ENCODE data around the gene GRID1.

The GRID1 gene

GRCh38 chr10:86165666-86166065, 200.9 kb downstream of the GRID1 start:
- no peaks in the 10 kb centered on the region for H3K36me3 Mint-ChIP-seq
- no peak overlapping the region for H3K27ac Mint-ChIP-seq
- H3K4me3 Mint-ChIP-seq, result no peak overlapping the region
- H3K4me1 Mint-ChIP-seq (ENCODE audit: low read depth), result no peaks in the 10 kb centered on the region
- no peaks in the 10 kb centered on the region for H3K9me3 Mint-ChIP-seq (ENCODE audit: low read depth)
- no peaks in the 10 kb centered on the region for H3K27me3 Mint-ChIP-seq

DNA sequence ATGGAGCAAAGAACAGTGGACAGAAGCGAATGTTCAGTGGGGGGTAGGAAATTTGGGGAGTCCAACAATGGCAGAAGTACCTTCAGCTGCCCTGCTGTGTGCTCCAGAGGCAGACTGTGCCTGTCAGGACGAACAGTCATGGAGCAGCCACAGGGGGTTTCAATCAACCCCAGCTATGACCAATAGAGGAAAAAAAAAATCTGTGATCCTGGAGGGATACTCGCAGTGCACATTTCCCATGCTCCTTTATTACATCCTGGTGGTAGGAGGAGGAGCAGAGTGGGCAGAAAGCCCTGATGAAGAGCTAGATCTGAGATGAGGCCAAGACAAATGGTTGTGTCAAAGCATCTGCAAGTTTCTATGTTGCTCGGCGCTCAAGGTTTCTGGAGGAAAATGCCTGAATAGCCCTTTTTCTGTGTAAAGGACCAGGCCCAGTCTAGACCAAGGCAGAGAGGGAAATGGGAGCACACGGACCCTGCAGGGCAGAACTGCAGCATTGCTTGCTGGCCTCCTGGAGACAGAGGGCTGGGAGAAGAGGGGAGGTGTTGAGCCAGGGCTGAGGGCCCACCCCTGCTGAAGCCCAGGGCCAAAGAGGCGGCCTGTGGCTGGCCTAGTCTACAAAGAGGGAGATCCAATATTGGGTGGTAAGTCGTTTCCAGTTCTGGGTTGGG, 201.5 kb downstream of the GRID1 start:
- Mint-ChIP-seq H3K27me3 (no peaks in the 10 kb centered on the region), H3K4me1 (ENCODE audit: low read depth) (no peaks in the 10 kb centered on the region), H3K9me3 (ENCODE audit: low read depth) (no peaks in the 10 kb centered on the region), H3K27ac (no peak overlapping the region), H3K4me3 (no peak overlapping the region), H3K36me3 (no peaks in the 10 kb centered on the region)

DNA sequence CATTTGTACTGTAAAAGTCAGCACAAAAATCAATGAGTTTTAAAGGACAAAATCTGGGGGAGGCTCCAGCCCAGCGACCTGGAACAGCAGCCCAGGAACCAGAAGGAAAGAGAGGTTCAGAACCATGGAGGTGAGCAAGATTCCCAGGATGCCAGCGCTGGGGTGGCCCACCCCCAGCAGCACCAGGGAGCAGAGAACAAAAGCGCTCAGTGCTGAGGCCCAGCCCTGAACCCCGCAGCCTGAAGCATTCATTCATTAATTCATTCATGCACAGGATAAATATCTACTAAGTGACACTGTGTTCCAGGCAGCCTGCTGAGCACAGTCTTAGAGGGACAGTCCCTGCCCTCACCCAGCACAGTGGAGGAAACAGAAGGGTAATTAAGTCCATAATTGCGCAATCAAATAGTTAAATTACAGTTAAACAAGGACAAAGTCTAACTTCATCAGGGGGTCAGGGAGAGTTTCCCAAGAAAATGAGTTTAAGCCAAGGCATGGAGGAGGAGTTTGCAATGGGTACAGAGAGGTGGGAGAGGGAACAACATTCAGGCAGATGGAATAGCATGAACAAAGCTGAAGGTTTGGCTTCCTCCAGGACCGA, 202.3 kb downstream of the GRID1 start:
- H3K27me3 Mint-ChIP-seq, result no peaks in the 10 kb centered on the region
- no peaks in the 10 kb centered on the region for H3K4me1 Mint-ChIP-seq (ENCODE audit: low read depth)
- no peaks in the 10 kb centered on the region for H3K36me3 Mint-ChIP-seq
- H3K4me3 Mint-ChIP-seq, result no peak overlapping the region
- H3K9me3 Mint-ChIP-seq (ENCODE audit: low read depth), result no peaks in the 10 kb centered on the region
- no peak overlapping the region for H3K27ac Mint-ChIP-seq

- H3K27me3 Mint-ChIP-seq, result no peaks in the 10 kb centered on the region
- H3K4me1 Mint-ChIP-seq (ENCODE audit: low read depth), result no peaks in the 10 kb centered on the region
- H3K27ac Mint-ChIP-seq, result no peak overlapping the region
- no peak overlapping the region for H3K4me3 Mint-ChIP-seq
- H3K9me3 Mint-ChIP-seq (ENCODE audit: low read depth), result no peaks in the 10 kb centered on the region
- H3K36me3 Mint-ChIP-seq, result no peaks in the 10 kb centered on the region
Measured at GRCh38 chr10:86163522-86164173, 202.9 kb downstream of the GRID1 start.

DNA sequence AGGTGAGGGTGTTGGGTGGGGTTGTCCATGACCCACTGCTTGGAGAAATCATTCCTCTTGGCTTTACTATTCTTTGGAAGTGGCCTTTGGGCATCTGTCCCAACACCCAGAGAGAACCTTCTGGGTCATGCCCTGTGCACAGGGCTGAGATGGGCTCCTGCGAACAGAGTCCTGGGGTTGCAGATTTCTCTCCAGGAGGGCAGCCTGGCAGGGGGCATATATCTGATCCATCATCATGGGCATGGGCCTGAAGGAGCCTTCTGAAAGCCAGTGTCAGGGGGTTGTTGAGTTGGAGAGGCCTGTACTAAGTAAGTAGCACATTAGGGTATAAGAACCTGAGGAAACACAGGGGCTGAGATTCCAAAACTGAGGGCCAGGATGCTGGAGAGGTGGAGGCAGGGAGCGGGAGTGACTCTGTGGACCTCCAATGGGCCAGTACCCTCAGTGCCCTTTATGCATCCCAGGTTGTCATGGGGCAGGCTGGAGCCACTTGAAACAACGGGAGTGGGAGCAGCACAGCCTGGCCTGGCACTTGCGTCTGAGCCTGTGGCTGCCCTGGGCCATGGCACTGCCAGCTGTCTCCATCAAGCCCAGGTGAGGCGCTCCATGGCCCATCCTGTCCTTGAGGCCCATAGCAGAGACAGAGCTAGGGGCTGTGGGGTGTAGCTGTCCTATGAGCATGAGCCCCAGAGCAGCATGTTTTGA, 203.7 kb downstream of the GRID1 start:
- no peaks in the 10 kb centered on the region for H3K4me1 Mint-ChIP-seq (ENCODE audit: low read depth)

GRCh38 chr10:86162036-86162435, 204.6 kb downstream of the GRID1 start:
- H3K27ac Mint-ChIP-seq, result no peak overlapping the region

More for the DNA sequence above, 203.7 kb downstream of the GRID1 start:
- H3K27ac Mint-ChIP-seq, result no peak overlapping the region
- no peaks in the 10 kb centered on the region for H3K9me3 Mint-ChIP-seq (ENCODE audit: low read depth)
- no peaks in the 10 kb centered on the region for H3K27me3 Mint-ChIP-seq
- no peaks in the 10 kb centered on the region for H3K36me3 Mint-ChIP-seq
- H3K4me3 Mint-ChIP-seq, result no peak overlapping the region

GRCh38 chr10:86160890-86161585, 205.6 kb downstream of the GRID1 start:
- H3K36me3 Mint-ChIP-seq, result no peaks in the 10 kb centered on the region
- no peaks in the 10 kb centered on the region for H3K9me3 Mint-ChIP-seq (ENCODE audit: low read depth)
- H3K27me3 Mint-ChIP-seq, result no peaks in the 10 kb centered on the region
- H3K4me3 Mint-ChIP-seq, result no peak overlapping the region
- no peaks in the 10 kb centered on the region for H3K4me1 Mint-ChIP-seq (ENCODE audit: low read depth)
- H3K27ac Mint-ChIP-seq, result no peak overlapping the region

More at GRCh38 chr10:86162036-86162435, 204.6 kb downstream of the GRID1 start:
- H3K27me3 Mint-ChIP-seq, result no peaks in the 10 kb centered on the region
- no peaks in the 10 kb centered on the region for H3K36me3 Mint-ChIP-seq
- no peaks in the 10 kb centered on the region for H3K4me1 Mint-ChIP-seq (ENCODE audit: low read depth)
- no peak overlapping the region for H3K4me3 Mint-ChIP-seq
- H3K9me3 Mint-ChIP-seq (ENCODE audit: low read depth), result no peaks in the 10 kb centered on the region

DNA sequence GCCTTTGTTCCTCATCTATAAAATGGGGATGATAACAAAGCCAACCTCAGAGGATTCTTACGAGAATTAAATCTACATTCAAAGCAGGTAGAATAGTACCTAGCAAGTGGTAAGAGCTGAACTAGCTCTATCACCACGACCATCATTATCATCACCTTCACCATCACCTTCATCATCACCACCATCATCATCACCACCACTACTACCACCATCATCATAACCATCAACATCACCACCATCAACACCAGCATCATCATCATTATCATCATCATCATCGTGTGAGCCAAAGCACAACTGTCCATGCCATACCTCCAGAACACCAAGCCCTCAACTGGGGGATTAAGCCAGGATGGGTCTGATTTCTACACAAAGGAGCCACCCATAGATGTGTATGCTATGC, 206.8 kb downstream of the GRID1 start:
- no peak overlapping the region for H3K27ac Mint-ChIP-seq
- no peaks in the 10 kb centered on the region for H3K9me3 Mint-ChIP-seq (ENCODE audit: low read depth)

DNA sequence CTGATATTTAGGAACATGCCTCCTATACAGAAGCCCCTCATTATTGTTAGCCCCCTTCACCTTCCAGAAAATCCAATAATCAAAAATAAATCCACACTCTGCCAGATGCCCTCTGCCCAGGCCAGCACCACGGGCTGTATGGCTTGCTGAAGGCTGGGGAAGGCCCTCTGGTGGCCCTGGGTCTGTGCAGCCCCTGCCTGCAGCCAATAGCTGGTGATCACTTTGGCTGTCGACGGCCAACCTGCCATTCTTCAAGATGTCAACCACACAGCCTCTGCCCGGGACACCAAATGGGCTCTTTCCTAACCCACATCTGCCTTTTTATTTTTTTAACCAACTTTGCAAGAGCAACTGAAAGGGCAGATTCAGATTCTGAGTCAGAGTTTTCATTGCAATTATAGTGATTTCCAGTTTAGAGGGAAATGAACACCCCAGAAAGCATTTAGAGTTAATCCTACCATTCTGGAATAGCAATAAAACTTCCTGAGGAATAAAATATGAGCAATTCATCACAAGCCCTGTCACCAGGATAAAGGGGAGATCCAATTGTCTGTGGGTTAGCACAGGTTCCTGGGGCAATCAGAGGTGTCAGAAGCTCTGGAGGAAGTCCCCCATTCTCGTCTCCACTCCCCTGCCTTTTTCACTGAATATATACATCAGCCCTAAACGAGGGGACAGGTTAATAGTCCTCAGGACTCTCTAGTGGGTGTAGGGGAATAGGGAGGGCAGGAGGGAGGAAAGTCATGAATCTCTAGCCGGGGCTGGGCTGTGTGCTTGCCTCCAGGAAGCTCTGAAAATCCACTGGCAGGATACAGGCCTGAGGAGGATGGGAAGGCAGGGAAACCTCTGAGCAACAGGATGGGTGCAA, 211.3 kb downstream of the GRID1 start:
- H3K9me3 Mint-ChIP-seq (ENCODE audit: low read depth), result no peaks in the 10 kb centered on the region
- H3K36me3 Mint-ChIP-seq, result no peaks in the 10 kb centered on the region

More for the DNA sequence above, 206.8 kb downstream of the GRID1 start:
- Mint-ChIP-seq H3K4me3 (no peak overlapping the region), H3K27me3 (no peaks in the 10 kb centered on the region), H3K36me3 (no peaks in the 10 kb centered on the region), H3K4me1 (ENCODE audit: low read depth) (no peaks in the 10 kb centered on the region)

DNA sequence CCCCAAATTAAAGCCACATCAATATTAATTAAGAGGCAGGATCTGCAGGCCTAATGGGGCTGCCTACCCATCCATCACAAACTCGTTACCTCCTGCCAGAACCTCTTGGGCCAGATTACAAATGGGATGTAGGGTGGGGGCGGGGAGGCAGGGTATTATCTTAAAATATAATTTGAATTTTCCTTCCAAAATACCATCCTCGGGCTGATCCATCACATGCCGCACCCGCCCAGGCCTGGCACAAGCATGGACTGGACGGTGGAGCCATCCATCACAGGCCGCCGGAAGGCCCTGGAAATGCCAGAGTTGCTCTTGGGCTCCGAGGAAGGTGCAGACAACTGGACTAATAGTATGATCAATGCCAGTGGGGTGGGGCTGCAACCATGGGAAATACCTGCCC, 212.8 kb downstream of the GRID1 start:
- Mint-ChIP-seq H3K4me1 (ENCODE audit: low read depth) (no peaks in the 10 kb centered on the region), H3K27ac (no peak overlapping the region), H3K36me3 (no peaks in the 10 kb centered on the region), H3K4me3 (no peak overlapping the region), H3K27me3 (no peaks in the 10 kb centered on the region), H3K9me3 (ENCODE audit: low read depth) (no peaks in the 10 kb centered on the region)

More for the DNA sequence above, 211.3 kb downstream of the GRID1 start:
- H3K4me1 Mint-ChIP-seq (ENCODE audit: low read depth), result no peaks in the 10 kb centered on the region
- no peaks in the 10 kb centered on the region for H3K27me3 Mint-ChIP-seq
- H3K27ac Mint-ChIP-seq, result no peak overlapping the region
- H3K4me3 Mint-ChIP-seq, result no peak overlapping the region

GRCh38 chr10:86152911-86153310, 213.7 kb downstream of the GRID1 start:
- no peaks in the 10 kb centered on the region for H3K4me1 Mint-ChIP-seq (ENCODE audit: low read depth)
- no peak overlapping the region for H3K27ac Mint-ChIP-seq
- no peaks in the 10 kb centered on the region for H3K9me3 Mint-ChIP-seq (ENCODE audit: low read depth)
- H3K36me3 Mint-ChIP-seq, result no peaks in the 10 kb centered on the region
- H3K4me3 Mint-ChIP-seq, result no peak overlapping the region
- H3K27me3 Mint-ChIP-seq, result no peaks in the 10 kb centered on the region

- Mint-ChIP-seq H3K4me1 (ENCODE audit: low read depth) (no peaks in the 10 kb centered on the region), H3K27ac (no peak overlapping the region), H3K27me3 (no peaks in the 10 kb centered on the region), H3K36me3 (no peaks in the 10 kb centered on the region), H3K4me3 (no peak overlapping the region), H3K9me3 (ENCODE audit: low read depth) (no peaks in the 10 kb centered on the region)
Measured at GRCh38 chr10:86152354-86152753, 214.2 kb downstream of the GRID1 start.

- no peaks in the 10 kb centered on the region for H3K36me3 Mint-ChIP-seq
Measured at GRCh38 chr10:86151613-86152012, 215.0 kb downstream of the GRID1 start.

DNA sequence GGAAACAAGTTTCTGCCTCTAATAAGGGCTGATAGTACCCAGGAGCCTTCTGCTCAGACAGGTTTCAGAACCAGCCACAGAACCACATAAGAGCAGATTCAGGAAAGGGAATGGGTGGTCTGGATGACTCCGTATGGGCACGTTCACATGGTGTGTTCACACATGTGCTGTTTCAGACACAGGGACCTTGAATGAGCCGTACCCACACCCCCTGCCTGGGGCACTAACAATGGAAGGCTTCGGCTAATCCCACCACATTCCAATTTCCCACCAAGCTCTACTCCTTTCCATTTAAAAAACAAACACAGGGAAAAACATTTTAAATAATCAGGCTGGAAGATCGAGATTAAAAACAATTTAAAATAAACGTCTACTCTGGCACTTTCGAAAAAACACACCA, 217.3 kb downstream of the GRID1 start:
- H3K9me3 Mint-ChIP-seq (ENCODE audit: low read depth), result no peaks in the 10 kb centered on the region
- no peaks in the 10 kb centered on the region for H3K4me1 Mint-ChIP-seq (ENCODE audit: low read depth)

More at GRCh38 chr10:86151613-86152012, 215.0 kb downstream of the GRID1 start:
- H3K9me3 Mint-ChIP-seq (ENCODE audit: low read depth), result no peaks in the 10 kb centered on the region
- no peak overlapping the region for H3K4me3 Mint-ChIP-seq
- no peaks in the 10 kb centered on the region for H3K4me1 Mint-ChIP-seq (ENCODE audit: low read depth)
- H3K27ac Mint-ChIP-seq, result no peak overlapping the region
- no peaks in the 10 kb centered on the region for H3K27me3 Mint-ChIP-seq

More for the DNA sequence above, 217.3 kb downstream of the GRID1 start:
- H3K36me3 Mint-ChIP-seq, result no peaks in the 10 kb centered on the region
- H3K4me3 Mint-ChIP-seq, result no peak overlapping the region
- no peaks in the 10 kb centered on the region for H3K27me3 Mint-ChIP-seq
- H3K27ac Mint-ChIP-seq, result no peak overlapping the region

All from activated naive CD8-positive, alpha-beta T cell (primary cell).